Endothelial cell (in vitro differentiated cells): Measurements from ENCODE around the gene TRIP6. TPM values are rescaled to one million over a fixed set of nuclear protein-coding genes. Genes with fewer than 3 reads are reported as not detected.
A peak's percentile ranks its signal among the peaks of the same experiment; 100 is the strongest.
"Not testable (repeated sequence)": the region's sequence is repeated elsewhere in the genome, so short reads cannot be mapped to it uniquely, and the experiment has no call there.

Source experiments
- DNase-seq: peaks from one replicate; pipeline ENCODE4 v3.0.0; 2021; ENCODE audit warnings: low spot score
- H3K27ac Mint-ChIP-seq: one replicate; pipeline ENCODE4 v1.8.0; 2021; ENCODE audit warnings: mixed read lengths, inconsistent platforms; ENCODE audit not compliant: unreplicated experiment
- H3K27me3 Mint-ChIP-seq: one replicate; pipeline ENCODE4 v1.8.0; 2021; ENCODE audit warnings: mild to moderate bottlenecking, moderate library complexity, mixed read lengths, inconsistent platforms; ENCODE audit not compliant: unreplicated experiment
- H3K36me3 Mint-ChIP-seq: one replicate; pipeline ENCODE4 v1.8.0; 2021; ENCODE audit warnings: mild to moderate bottlenecking, low read depth, mixed read lengths, inconsistent platforms; ENCODE audit not compliant: unreplicated experiment
- H3K4me1 Mint-ChIP-seq: one replicate; pipeline ENCODE4 v1.8.0; 2021; ENCODE audit warnings: mild to moderate bottlenecking, mixed read lengths, inconsistent platforms; ENCODE audit not compliant: unreplicated experiment
- H3K4me3 Mint-ChIP-seq: one replicate; pipeline ENCODE4 v1.8.0; 2021; ENCODE audit warnings: mild to moderate bottlenecking, mixed read lengths, inconsistent platforms; ENCODE audit not compliant: unreplicated experiment
- H3K9me3 Mint-ChIP-seq: one replicate; pipeline ENCODE4 v1.8.0; 2021; ENCODE audit warnings: mixed read lengths, inconsistent platforms; ENCODE audit not compliant: unreplicated experiment
- CTCF ChIP-seq: fragments of 200-600 bp; sonication (generic); IDR thresholded peaks from one replicate; pipeline ENCODE4 v1.5.0; 2021; ENCODE audit warnings: antibody characterized with exemption; ENCODE audit not compliant: unreplicated experiment
- total RNA-seq: library from RNA; stranded (reverse); fragmentation: NEBNext Ultra II Directional; extraction: Animal tissue kit (Norgen Biotek cat#: 25700); gene quantifications from one replicate; pipeline ENCODE4 v1.2.1, GENCODE V29; 2021; ENCODE audit not compliant: unreplicated experiment

Gene TRIP6
- total RNA-seq, 1 donor from 2014 or later: 93.8 TPM

GRCh38 chr7:100852048-100852872 is 14.9 kb upstream of the TRIP6 start, which contains the start of gene SLC12A9:
Gene SLC12A9 (plus strand): TSS chr7:100852713. CDS start chr7:100854198, 1,485 bp downstream.
- peak within 1 kb of the TSS; percentile 93 for H3K4me3 Mint-ChIP-seq
- H3K9me3 Mint-ChIP-seq: no peaks in the 10 kb centered on the region
- H3K4me1 Mint-ChIP-seq: peaks cover 16% of the 10 kb centered on the region
- peaks cover 9% of the 10 kb centered on the region for H3K27me3 Mint-ChIP-seq
- peak; percentile 89 for TF ChIP-seq CTCF
- peak; percentile 92 for DNase-seq
- peak within 1 kb of the TSS; percentile 79 for H3K27ac Mint-ChIP-seq
- peaks cover 7% of the 10 kb centered on the region for H3K36me3 Mint-ChIP-seq

- peaks cover 11% of the 10 kb centered on the region for H3K27me3 Mint-ChIP-seq
- no peak overlapping the region for H3K4me3 Mint-ChIP-seq
- TF ChIP-seq CTCF: no peak
- no peak for DNase-seq
- H3K27ac Mint-ChIP-seq: no peak overlapping the region
- no peaks in the 10 kb centered on the region for H3K9me3 Mint-ChIP-seq
- peaks cover 7% of the 10 kb centered on the region for H3K36me3 Mint-ChIP-seq
- H3K4me1 Mint-ChIP-seq: peaks cover 16% of the 10 kb centered on the region
Observed at GRCh38 chr7:100854146-100854895, 12.9 kb upstream of the TRIP6 start.

- not testable (repeated sequence) for DNase-seq, H3K27ac Mint-ChIP-seq, H3K9me3 Mint-ChIP-seq, H3K4me3 Mint-ChIP-seq, H3K36me3 Mint-ChIP-seq
- Mint-ChIP-seq H3K27me3 (peaks cover 15% of the 10 kb centered on the region), H3K4me1 (peaks cover 16% of the 10 kb centered on the region)
Observed at GRCh38 chr7:100854899-100855298, 12.3 kb upstream of the TRIP6 start.

- Mint-ChIP-seq H3K36me3 (peaks cover 10% of the 10 kb centered on the region), H3K4me1 (peaks cover 16% of the 10 kb centered on the region), H3K4me3 (peak overlapping the region; percentile 54), H3K27ac (no peak overlapping the region), H3K27me3 (peaks cover 15% of the 10 kb centered on the region), H3K9me3 (no peaks in the 10 kb centered on the region)
- DNase-seq: no peak
- TF ChIP-seq CTCF: no peak
Observed at GRCh38 chr7:100855515-100855914, 11.7 kb upstream of the TRIP6 start.

GRCh38 chr7:100856871-100857282 is 10.3 kb upstream of the TRIP6 start:
- no peak for DNase-seq
- H3K9me3 Mint-ChIP-seq: no peaks in the 10 kb centered on the region
- TF ChIP-seq CTCF: no peak
- H3K4me1 Mint-ChIP-seq: peaks cover 12% of the 10 kb centered on the region
- peaks cover 15% of the 10 kb centered on the region for H3K36me3 Mint-ChIP-seq
- H3K27me3 Mint-ChIP-seq: peaks cover 12% of the 10 kb centered on the region
- H3K4me3 Mint-ChIP-seq: no peak overlapping the region
- H3K27ac Mint-ChIP-seq: no peak overlapping the region
